Measurements from ENCODE around the gene KIAA1217.

KIAA1217 gene

DNA sequence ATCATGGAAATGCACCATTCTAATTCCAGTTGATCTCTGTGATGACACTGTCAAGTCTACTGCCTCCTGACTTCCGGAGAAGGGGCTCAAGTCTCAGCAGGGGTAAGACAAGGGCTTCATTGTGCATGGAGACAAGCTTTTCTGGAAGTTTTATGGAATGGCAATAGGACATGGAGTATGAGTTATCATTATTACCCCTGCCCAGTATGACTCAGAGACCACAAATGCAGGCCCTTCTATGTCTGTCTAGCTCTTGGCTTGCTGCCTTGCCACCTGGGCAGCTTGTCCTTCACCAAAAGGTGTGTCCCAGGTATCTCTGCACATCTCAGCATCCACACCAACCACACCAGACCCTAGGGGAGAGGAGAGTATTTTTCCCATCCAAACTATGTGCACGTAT lies 34.9 kb upstream of the KIAA1217 start:
- Histone ChIP-seq H2AFZ (ENCODE audit: low read length) (no peak overlapping the region), H3K27me3 (ENCODE audit: insufficient read depth, low read length) (no peaks in the 10 kb centered on the region), H3K79me2 (ENCODE audit: insufficient read depth, low read length) (no peaks in the 10 kb centered on the region), H3K4me1 (ENCODE audit: insufficient read depth, low read length, severe bottlenecking) (no peaks in the 10 kb centered on the region), H3K9me3 (ENCODE audit: low read length) (no peaks in the 10 kb centered on the region), H3K4me3 (ENCODE audit: low read depth, low read length, poor library complexity, severe bottlenecking) (no peak overlapping the region), H3F3A (ENCODE audit: insufficient read depth, low read length) (no peaks in the 10 kb centered on the region), H3K9ac (ENCODE audit: low read length) (no peak overlapping the region), H4K20me1 (ENCODE audit: insufficient read depth, low read length) (no peaks in the 10 kb centered on the region), H3K36me3 (ENCODE audit: insufficient read depth, low read length) (no peaks in the 10 kb centered on the region), H3K27ac (ENCODE audit: low read depth, low read length, poor library complexity, severe bottlenecking) (no peak overlapping the region), H3K4me2 (ENCODE audit: low read length) (no peak overlapping the region), H3K9me2 (ENCODE audit: low read depth, low read length) (no peaks in the 10 kb centered on the region)
- TF ChIP-seq, protein P1, sequence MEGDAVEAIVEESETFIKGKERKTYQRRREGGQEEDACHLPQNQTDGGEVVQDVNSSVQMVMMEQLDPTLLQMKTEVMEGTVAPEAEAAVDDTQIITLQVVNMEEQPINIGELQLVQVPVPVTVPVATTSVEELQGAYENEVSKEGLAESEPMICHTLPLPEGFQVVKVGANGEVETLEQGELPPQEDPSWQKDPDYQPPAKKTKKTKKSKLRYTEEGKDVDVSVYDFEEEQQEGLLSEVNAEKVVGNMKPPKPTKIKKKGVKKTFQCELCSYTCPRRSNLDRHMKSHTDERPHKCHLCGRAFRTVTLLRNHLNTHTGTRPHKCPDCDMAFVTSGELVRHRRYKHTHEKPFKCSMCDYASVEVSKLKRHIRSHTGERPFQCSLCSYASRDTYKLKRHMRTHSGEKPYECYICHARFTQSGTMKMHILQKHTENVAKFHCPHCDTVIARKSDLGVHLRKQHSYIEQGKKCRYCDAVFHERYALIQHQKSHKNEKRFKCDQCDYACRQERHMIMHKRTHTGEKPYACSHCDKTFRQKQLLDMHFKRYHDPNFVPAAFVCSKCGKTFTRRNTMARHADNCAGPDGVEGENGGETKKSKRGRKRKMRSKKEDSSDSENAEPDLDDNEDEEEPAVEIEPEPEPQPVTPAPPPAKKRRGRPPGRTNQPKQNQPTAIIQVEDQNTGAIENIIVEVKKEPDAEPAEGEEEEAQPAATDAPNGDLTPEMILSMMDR (IDR thresholded peaks at IDR 0.05; ENCODE audit: low read length) = no peak
- TF ChIP-seq EZH2 (IDR thresholded peaks at IDR 0.05; ENCODE audit: borderline replicate concordance, low read length) = no peak

GRCh38 chr10:24176658-24177057 lies 32.3 kb upstream of the KIAA1217 start:
- no peaks in the 10 kb centered on the region for H3K79me2 ChIP-seq (ENCODE audit: insufficient read depth, low read length)
- no peak overlapping the region for H3K4me2 ChIP-seq (ENCODE audit: low read length)
- no peaks in the 10 kb centered on the region for H3K36me3 ChIP-seq (ENCODE audit: insufficient read depth, low read length)
- H3K9me3 ChIP-seq (ENCODE audit: low read length) = no peaks in the 10 kb centered on the region
- H3K4me3 ChIP-seq (ENCODE audit: low read depth, low read length, poor library complexity, severe bottlenecking) = no peak overlapping the region
- TF ChIP-seq, protein P1 (IDR thresholded peaks at IDR 0.05; ENCODE audit: low read length) = no peak
- TF ChIP-seq EZH2 (IDR thresholded peaks at IDR 0.05; ENCODE audit: borderline replicate concordance, low read length) = no peak
- no peaks in the 10 kb centered on the region for H3K9me2 ChIP-seq (ENCODE audit: low read depth, low read length)
- H4K20me1 ChIP-seq (ENCODE audit: insufficient read depth, low read length) = no peaks in the 10 kb centered on the region
- H3K9ac ChIP-seq (ENCODE audit: low read length) = no peak overlapping the region
- no peaks in the 10 kb centered on the region for H3F3A ChIP-seq (ENCODE audit: insufficient read depth, low read length)
- no peak overlapping the region for H3K27ac ChIP-seq (ENCODE audit: low read depth, low read length, poor library complexity, severe bottlenecking)
- H3K4me1 ChIP-seq (ENCODE audit: insufficient read depth, low read length, severe bottlenecking) = no peaks in the 10 kb centered on the region
- no peak overlapping the region for H2AFZ ChIP-seq (ENCODE audit: low read length)
- no peaks in the 10 kb centered on the region for H3K27me3 ChIP-seq (ENCODE audit: insufficient read depth, low read length)

DNA sequence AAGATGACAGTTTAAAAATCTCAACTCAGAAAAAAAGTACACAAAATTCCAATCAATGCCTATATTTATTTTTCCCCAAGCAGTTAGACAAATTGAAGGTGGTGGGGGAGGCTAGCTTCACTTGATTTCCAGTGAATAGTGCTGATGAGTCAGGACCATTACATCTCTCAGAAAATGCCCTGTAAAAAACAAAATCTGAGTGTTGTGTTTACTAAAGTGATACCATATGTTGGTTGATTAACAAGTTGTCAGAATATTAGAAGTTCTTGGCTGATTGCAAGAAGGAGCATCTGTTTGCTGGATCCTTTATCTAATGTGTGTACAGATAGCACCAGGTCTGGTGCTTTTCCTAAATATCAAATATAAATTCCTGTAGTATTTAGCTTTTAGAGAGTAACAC lies 31.3 kb upstream of the KIAA1217 start:
- H3K4me3 ChIP-seq (ENCODE audit: low read depth, low read length, poor library complexity, severe bottlenecking) = no peak overlapping the region
- no peaks in the 10 kb centered on the region for H4K20me1 ChIP-seq (ENCODE audit: insufficient read depth, low read length)
- no peak overlapping the region for H2AFZ ChIP-seq (ENCODE audit: low read length)
- H3K9me2 ChIP-seq (ENCODE audit: low read depth, low read length) = no peaks in the 10 kb centered on the region
- H3K27me3 ChIP-seq (ENCODE audit: insufficient read depth, low read length) = no peaks in the 10 kb centered on the region
- no peak overlapping the region for H3K27ac ChIP-seq (ENCODE audit: low read depth, low read length, poor library complexity, severe bottlenecking)
- no peak overlapping the region for H3K4me2 ChIP-seq (ENCODE audit: low read length)
- no peaks in the 10 kb centered on the region for H3K79me2 ChIP-seq (ENCODE audit: insufficient read depth, low read length)
- no peak for TF ChIP-seq EZH2 (IDR thresholded peaks at IDR 0.05; ENCODE audit: borderline replicate concordance, low read length)
- TF ChIP-seq, protein P1 (IDR thresholded peaks at IDR 0.05; ENCODE audit: low read length) = no peak
- no peaks in the 10 kb centered on the region for H3F3A ChIP-seq (ENCODE audit: insufficient read depth, low read length)
- H3K9me3 ChIP-seq (ENCODE audit: low read length) = no peaks in the 10 kb centered on the region
- no peaks in the 10 kb centered on the region for H3K4me1 ChIP-seq (ENCODE audit: insufficient read depth, low read length, severe bottlenecking)
- H3K36me3 ChIP-seq (ENCODE audit: insufficient read depth, low read length) = no peaks in the 10 kb centered on the region
- H3K9ac ChIP-seq (ENCODE audit: low read length) = no peak overlapping the region
